HL-60 (cell line): ENCODE measurements around the gene PANK2.
"Not testable (repeated sequence)": the region's sequence is repeated elsewhere in the genome, so short reads cannot be mapped to it uniquely, and the experiment has no call there.

ENCODE experiments used
- DNase-seq, 2 experiments: peaks; one replicate each; pipeline ENCODE4 v3.0.0-alpha.2; 2010 to 2020; ENCODE audit warnings: low read depth in 1 of 2, low spot score in 1 of 2
- H3K27ac ChIP-seq: fragments of 250-450 bp; sonication (Bioruptor Pico); replicated peaks from 2 replicates; pipeline ENCODE4 v1.5.1; 2020; ENCODE audit warnings: mild to moderate bottlenecking, moderate library complexity
- H3K27me3 ChIP-seq: fragments of 250-450 bp; sonication (Bioruptor Pico); 2 replicates; pipeline ENCODE4 v1.5.1; 2021; ENCODE audit warnings: mild to moderate bottlenecking, moderate library complexity; ENCODE audit not compliant: insufficient read depth, poor library complexity, severe bottlenecking
- H3K4me3 ChIP-seq: replicated peaks from 2 replicates; pipeline ENCODE4 v1.5.1; 2011; ENCODE audit warnings: mild to moderate bottlenecking, control low read depth, low read length; ENCODE audit not compliant: insufficient read depth
- GABPA ChIP-seq: IDR thresholded peaks from 2 replicates; pipeline ENCODE4 v1.6.1; 2012; ENCODE audit warnings: low read depth
- POLR2AphosphoS5 ChIP-seq: IDR thresholded peaks from 2 replicates; pipeline ENCODE4 v1.6.1; 2012; ENCODE audit warnings: low read depth
- SPI1 ChIP-seq: IDR thresholded peaks from 2 replicates; pipeline ENCODE4 v1.6.1; 2012; ENCODE audit warnings: low read depth, mild to moderate bottlenecking, borderline replicate concordance
- TF ChIP-seq, protein P1 (sequence below): IDR thresholded peaks from 2 replicates; pipeline ENCODE4 v1.6.1; 2012; ENCODE audit warnings: low read depth; ENCODE audit not compliant: insufficient replicate concordance
- TF ChIP-seq, protein P2 (sequence below): IDR thresholded peaks from one replicate; pipeline ENCODE4 v1.5.1; 2011; ENCODE audit warnings: low read length, control low read depth, inconsistent platforms; ENCODE audit not compliant: insufficient read depth

PANK2 gene

DNA sequence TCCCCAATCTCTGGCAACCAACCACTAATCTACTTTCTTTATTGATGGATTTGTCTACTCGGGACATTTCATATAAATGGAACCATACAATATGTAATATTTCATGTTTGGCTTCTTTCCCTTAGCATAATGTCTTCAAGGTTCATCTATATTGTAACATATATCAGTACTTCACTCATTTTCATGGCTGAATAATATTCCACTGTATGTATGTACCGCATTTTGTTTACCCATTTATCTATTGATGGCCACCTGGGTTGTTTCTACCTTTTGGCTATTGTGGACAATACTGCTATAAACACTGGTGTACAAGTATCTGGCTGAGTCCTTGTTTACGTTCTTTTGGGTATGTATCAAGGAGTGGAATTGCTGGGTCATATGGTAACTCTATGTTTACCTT, 48.4 kb downstream of the PANK2 start:
- DNase-seq, result no peak
- H3K27me3 ChIP-seq, result no peaks in the 10 kb centered on the region
- no peak overlapping the region for H3K4me3 ChIP-seq
- H3K27ac ChIP-seq, result no peak overlapping the region
- no peak for TF ChIP-seq POLR2AphosphoS5
- TF ChIP-seq, protein P1, sequence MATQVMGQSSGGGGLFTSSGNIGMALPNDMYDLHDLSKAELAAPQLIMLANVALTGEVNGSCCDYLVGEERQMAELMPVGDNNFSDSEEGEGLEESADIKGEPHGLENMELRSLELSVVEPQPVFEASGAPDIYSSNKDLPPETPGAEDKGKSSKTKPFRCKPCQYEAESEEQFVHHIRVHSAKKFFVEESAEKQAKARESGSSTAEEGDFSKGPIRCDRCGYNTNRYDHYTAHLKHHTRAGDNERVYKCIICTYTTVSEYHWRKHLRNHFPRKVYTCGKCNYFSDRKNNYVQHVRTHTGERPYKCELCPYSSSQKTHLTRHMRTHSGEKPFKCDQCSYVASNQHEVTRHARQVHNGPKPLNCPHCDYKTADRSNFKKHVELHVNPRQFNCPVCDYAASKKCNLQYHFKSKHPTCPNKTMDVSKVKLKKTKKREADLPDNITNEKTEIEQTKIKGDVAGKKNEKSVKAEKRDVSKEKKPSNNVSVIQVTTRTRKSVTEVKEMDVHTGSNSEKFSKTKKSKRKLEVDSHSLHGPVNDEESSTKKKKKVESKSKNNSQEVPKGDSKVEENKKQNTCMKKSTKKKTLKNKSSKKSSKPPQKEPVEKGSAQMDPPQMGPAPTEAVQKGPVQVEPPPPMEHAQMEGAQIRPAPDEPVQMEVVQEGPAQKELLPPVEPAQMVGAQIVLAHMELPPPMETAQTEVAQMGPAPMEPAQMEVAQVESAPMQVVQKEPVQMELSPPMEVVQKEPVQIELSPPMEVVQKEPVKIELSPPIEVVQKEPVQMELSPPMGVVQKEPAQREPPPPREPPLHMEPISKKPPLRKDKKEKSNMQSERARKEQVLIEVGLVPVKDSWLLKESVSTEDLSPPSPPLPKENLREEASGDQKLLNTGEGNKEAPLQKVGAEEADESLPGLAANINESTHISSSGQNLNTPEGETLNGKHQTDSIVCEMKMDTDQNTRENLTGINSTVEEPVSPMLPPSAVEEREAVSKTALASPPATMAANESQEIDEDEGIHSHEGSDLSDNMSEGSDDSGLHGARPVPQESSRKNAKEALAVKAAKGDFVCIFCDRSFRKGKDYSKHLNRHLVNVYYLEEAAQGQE, result no peak
- TF ChIP-seq GABPA, result no peak
- TF ChIP-seq, protein P2, sequence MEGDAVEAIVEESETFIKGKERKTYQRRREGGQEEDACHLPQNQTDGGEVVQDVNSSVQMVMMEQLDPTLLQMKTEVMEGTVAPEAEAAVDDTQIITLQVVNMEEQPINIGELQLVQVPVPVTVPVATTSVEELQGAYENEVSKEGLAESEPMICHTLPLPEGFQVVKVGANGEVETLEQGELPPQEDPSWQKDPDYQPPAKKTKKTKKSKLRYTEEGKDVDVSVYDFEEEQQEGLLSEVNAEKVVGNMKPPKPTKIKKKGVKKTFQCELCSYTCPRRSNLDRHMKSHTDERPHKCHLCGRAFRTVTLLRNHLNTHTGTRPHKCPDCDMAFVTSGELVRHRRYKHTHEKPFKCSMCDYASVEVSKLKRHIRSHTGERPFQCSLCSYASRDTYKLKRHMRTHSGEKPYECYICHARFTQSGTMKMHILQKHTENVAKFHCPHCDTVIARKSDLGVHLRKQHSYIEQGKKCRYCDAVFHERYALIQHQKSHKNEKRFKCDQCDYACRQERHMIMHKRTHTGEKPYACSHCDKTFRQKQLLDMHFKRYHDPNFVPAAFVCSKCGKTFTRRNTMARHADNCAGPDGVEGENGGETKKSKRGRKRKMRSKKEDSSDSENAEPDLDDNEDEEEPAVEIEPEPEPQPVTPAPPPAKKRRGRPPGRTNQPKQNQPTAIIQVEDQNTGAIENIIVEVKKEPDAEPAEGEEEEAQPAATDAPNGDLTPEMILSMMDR, result no peak

DNA sequence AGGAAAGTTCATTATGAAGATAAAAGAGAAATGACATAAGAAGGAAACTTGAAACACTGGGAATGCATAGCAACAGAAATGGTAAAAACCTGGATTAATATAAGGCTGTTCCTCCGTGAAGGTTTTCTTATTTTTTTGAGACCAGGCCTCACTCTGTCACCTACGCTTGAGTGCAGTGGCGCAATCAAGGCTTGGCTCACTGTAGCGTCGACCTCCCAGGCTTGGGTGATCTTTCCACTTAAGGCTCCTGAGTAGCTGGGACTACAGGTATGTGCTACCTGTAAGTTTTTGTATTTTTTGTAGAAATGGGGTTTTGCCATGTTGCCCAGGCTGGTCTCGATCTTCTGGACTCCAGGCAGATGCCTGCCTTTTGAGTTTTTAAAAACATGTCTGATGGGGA, 51.7 kb downstream of the PANK2 start:
- H3K4me3 ChIP-seq, result no peak overlapping the region
- H3K27me3 ChIP-seq, result no peaks in the 10 kb centered on the region
- H3K27ac ChIP-seq, result no peak overlapping the region
- DNase-seq, result no peak
- TF ChIP-seq POLR2AphosphoS5, result no peak
- TF ChIP-seq GABPA, result no peak
- no peak for TF ChIP-seq SPI1
- TF ChIP-seq, protein P2, result no peak
- TF ChIP-seq, protein P1, result no peak

GRCh38 chr20:3946666-3947065, 57.5 kb downstream of the PANK2 start:
- H3K27ac ChIP-seq, DNase-seq, H3K27me3 ChIP-seq, H3K4me3 ChIP-seq: not testable (repeated sequence)

GRCh38 chr20:3964719-3965118, 75.5 kb downstream of the PANK2 start:
- TF ChIP-seq, protein P2, result no peak
- TF ChIP-seq SPI1 (no peak), POLR2AphosphoS5 (no peak), GABPA (no peak)
- TF ChIP-seq, protein P1, result no peak
- Histone ChIP-seq H3K4me3 (no peak overlapping the region), H3K27me3 (no peaks in the 10 kb centered on the region), H3K27ac (no peak overlapping the region)
- no peak for DNase-seq
